Hepatic stellate cell (primary cell): Measurements from ENCODE around the gene MRGPRX3.
"Not testable (repeated sequence)": the region's sequence is repeated elsewhere in the genome, so short reads cannot be mapped to it uniquely, and the experiment has no call there.

ENCODE experiments used
- DNase-seq: peaks from one replicate; pipeline ENCODE4 v3.0.0; 2011; ENCODE audit warnings: low spot score

Gene MRGPRX3

GRCh38 chr11:18132341-18132740 lies at the start of gene MRGPRX3:
TSS of gene MRGPRX3 (plus strand) at chr11:18132571. CDS start at chr11:18137203, 4,632 bp downstream.
- DNase-seq, result no peak

GRCh38 chr11:18088366-18088765 lies 44.0 kb upstream of the MRGPRX3 start:
- DNase-seq, result no peak

GRCh38 chr11:18088966-18089365 lies 43.4 kb upstream of the MRGPRX3 start:
- DNase-seq, result no peak

GRCh38 chr11:18091731-18092130 lies 40.6 kb upstream of the MRGPRX3 start:
- DNase-seq, result no peak

GRCh38 chr11:18093959-18094358 lies 38.4 kb upstream of the MRGPRX3 start:
- DNase-seq, result no peak

- no peak for DNase-seq
Measured at GRCh38 chr11:18100926-18101656, 31.3 kb upstream of the MRGPRX3 start.

- no peak for DNase-seq
Measured at GRCh38 chr11:18105086-18105801, 27.1 kb upstream of the MRGPRX3 start.

GRCh38 chr11:18105802-18106574 lies 26.4 kb upstream of the MRGPRX3 start, which contains the start of gene SAAL1:
TSS of gene SAAL1 (minus strand) at chr11:18106082. CDS start at chr11:18106041, 41 bp downstream.
- DNase-seq, result peak; percentile 86

- no peak for DNase-seq
Measured at GRCh38 chr11:18106688-18107087, 25.7 kb upstream of the MRGPRX3 start.

- no peak for DNase-seq
Measured at GRCh38 chr11:18108254-18108653, 24.1 kb upstream of the MRGPRX3 start.

- no peak for DNase-seq
Measured at GRCh38 chr11:18111005-18111404, 21.4 kb upstream of the MRGPRX3 start.

- DNase-seq, result peak; percentile 64
Measured at GRCh38 chr11:18115360-18116127, 16.8 kb upstream of the MRGPRX3 start.

GRCh38 chr11:18121331-18121828 lies 11.0 kb upstream of the MRGPRX3 start:
- not testable (repeated sequence) for DNase-seq

GRCh38 chr11:18131115-18131514 lies 1.3 kb upstream of the MRGPRX3 start:
- not testable (repeated sequence) for DNase-seq

GRCh38 chr11:18135308-18135707 lies 2.9 kb downstream of the MRGPRX3 start:
- DNase-seq, result no peak

GRCh38 chr11:18137186-18137800 lies 4.9 kb downstream of the MRGPRX3 start:
- DNase-seq, result no peak

- no peak for DNase-seq
Measured at GRCh38 chr11:18140145-18140544, 7.8 kb downstream of the MRGPRX3 start.

GRCh38 chr11:18144243-18144642 lies 11.9 kb downstream of the MRGPRX3 start:
- DNase-seq, result no peak

- no peak for DNase-seq
Measured at GRCh38 chr11:18145025-18145424, 12.7 kb downstream of the MRGPRX3 start.

GRCh38 chr11:18145837-18146236 lies 13.5 kb downstream of the MRGPRX3 start:
- DNase-seq, result no peak

GRCh38 chr11:18151581-18151980 lies 19.2 kb downstream of the MRGPRX3 start:
- no peak for DNase-seq
